ENCODE results near the gene PTPRN2. TPM values are rescaled to one million over a fixed set of nuclear protein-coding genes. Genes with fewer than 3 reads are reported as not detected.
"Not testable (repeated sequence)": the region's sequence is repeated elsewhere in the genome, so short reads cannot be mapped to it uniquely, and the experiment has no call there.

The PTPRN2 gene
- total and polyA plus RNA-seq, 9 of the 15 experiments (the other 6 are each of a cell fraction or from before 2014, with no cell fraction given), result not detected

GRCh38 chr7:158343526-158343925, 244.1 kb downstream of the PTPRN2 start:
- BruUV-seq (replicated peaks), result no TSS peak
- in situ Hi-C loops (cut with MboI), result no loop called here
- ChIA-PET CTCF (ENCODE audit: low intra/inter-chr PET ratio) (no interaction called here), POLR2A (no interaction called here)
- 8% methylated on average over 20 of the region's 20 CpGs for WGBS (ENCODE audit: insufficient coverage, low coverage, missing lambda C conversion rate)
- Histone ChIP-seq H3K79me2 (ENCODE audit: control insufficient read depth, insufficient read depth, low read length) (no peaks in the 10 kb centered on the region), H3K9ac (ENCODE audit: insufficient read depth in 1 of 2, low read depth in 2 of 2, low read length in 2 of 2) (no peak overlapping the region; a peak in 1 of 4 replicates), H3K27ac (ENCODE audit: extremely low read depth, low read depth, low read length) (no peak overlapping the region), H3K27me3 (ENCODE audit: control insufficient read depth in 2 of 2, insufficient read depth in 2 of 2, low read length in 2 of 2) (no peaks in the 10 kb centered on the region; a peak in 1 of 5 replicates), H4K20me1 (replicated peaks; ENCODE audit: control insufficient read depth, insufficient read depth, low read length) (no peaks in the 10 kb centered on the region), H3K4me3 (no peak overlapping the region), H3K4me1 (replicated peaks in 1 of 2; ENCODE audit: control insufficient read depth in 2 of 2, insufficient read depth in 2 of 2, low read length in 2 of 2) (no peaks in the 10 kb centered on the region), H3K4me2 (ENCODE audit: insufficient read depth, low read length) (no peak overlapping the region), H3K36me3 (ENCODE audit: control insufficient read depth, insufficient read depth, low read length) (no peaks in the 10 kb centered on the region), H3K9me3 (replicated peaks; ENCODE audit: control insufficient read depth, insufficient read depth, low read depth, low read length) (peaks cover 5% of the 10 kb centered on the region; the same call in 1 of the 2 replicates), H3K9me1 (ENCODE audit: control insufficient read depth, insufficient read depth, low read length) (no peaks in the 10 kb centered on the region), H2AFZ (ENCODE audit: low read depth, low read length) (no peak overlapping the region)
- ATAC-seq, result no peak
- intact Hi-C loops (cut with micrococcal nuclease), result no loop called here
- no peak for DNase-seq (ENCODE audit: extremely low read depth in 1 of 4, low spot score in 3 of 4)
- TF ChIP-seq ZFX (CRISPR knock-in tag; IDR thresholded peaks at IDR 0.05) (no peak), E2F6 (IDR thresholded peaks at IDR 0.05; ENCODE audit: borderline replicate concordance in 1 of 2, extremely low read depth in 1 of 2, insufficient read depth in 1 of 2, insufficient read length in 1 of 2, low read depth in 1 of 2, low read length in 1 of 2, poor library complexity in 1 of 2, severe bottlenecking in 1 of 2) (peak in 1 of 2 experiments; percentile 16)
- FAIRE-seq, result no peak

GRCh38 chr7:158341097-158341496, 246.5 kb downstream of the PTPRN2 start:
- POLR2A ChIA-PET; H3K9ac ChIP-seq (ENCODE audit: insufficient read depth in 1 of 2, low read depth in 2 of 2, low read length in 2 of 2); H3K4me3 ChIP-seq; CTCF ChIA-PET (ENCODE audit: low intra/inter-chr PET ratio); H3K79me2 ChIP-seq (ENCODE audit: control insufficient read depth, insufficient read depth, low read length); H3K4me2 ChIP-seq (ENCODE audit: insufficient read depth, low read length); H3K27ac ChIP-seq (ENCODE audit: extremely low read depth, low read depth, low read length); H4K20me1 ChIP-seq (replicated peaks; ENCODE audit: control insufficient read depth, insufficient read depth, low read length); H2AFZ ChIP-seq (ENCODE audit: low read depth, low read length); in situ Hi-C loops (cut with MboI); FAIRE-seq; H3K9me3 ChIP-seq (replicated peaks; ENCODE audit: control insufficient read depth, insufficient read depth, low read depth, low read length); H3K4me1 ChIP-seq (replicated peaks in 1 of 2; ENCODE audit: control insufficient read depth in 2 of 2, insufficient read depth in 2 of 2, low read length in 2 of 2); ATAC-seq; H3K27me3 ChIP-seq (ENCODE audit: control insufficient read depth in 2 of 2, insufficient read depth in 2 of 2, low read length in 2 of 2); DNase-seq (ENCODE audit: extremely low read depth in 1 of 4, low spot score in 3 of 4); H3K36me3 ChIP-seq (ENCODE audit: control insufficient read depth, insufficient read depth, low read length); BruUV-seq (replicated peaks); H3K9me1 ChIP-seq (ENCODE audit: control insufficient read depth, insufficient read depth, low read length); intact Hi-C loops (cut with micrococcal nuclease): not testable (repeated sequence)
- 7% methylated on average over 13 of the region's 15 CpGs for WGBS (ENCODE audit: insufficient coverage, low coverage, missing lambda C conversion rate)
